D721Med (cell line): Measurements from ENCODE around the gene PAM16.
A peak's percentile ranks its signal among the peaks of the same experiment; 100 is the strongest.

ENCODE experiments used
- DNase-seq: peaks from one replicate; pipeline ENCODE4 v3.0.0; 2011; ENCODE audit warnings: low spot score; ENCODE audit not compliant: insufficient read length
- FAIRE-seq: peaks from 2 replicates; lab custom pipeline; 2011; peaks lifted over from hg19 to GRCh38; lab: Jason Lieb, UNC
- TF ChIP-seq, protein P1 (sequence below): IDR thresholded peaks from 2 replicates; pipeline ENCODE4 v1.5.1; 2012; ENCODE audit warnings: mild to moderate bottlenecking, control low read depth; ENCODE audit not compliant: insufficient read depth; ENCODE audit errors: missing control alignments

The PAM16 gene

GRCh38 chr16:4361033-4361943 is 10.2 kb upstream of the PAM16 start:
- FAIRE-seq (no peak), DNase-seq (no peak)
- TF ChIP-seq, protein P1, sequence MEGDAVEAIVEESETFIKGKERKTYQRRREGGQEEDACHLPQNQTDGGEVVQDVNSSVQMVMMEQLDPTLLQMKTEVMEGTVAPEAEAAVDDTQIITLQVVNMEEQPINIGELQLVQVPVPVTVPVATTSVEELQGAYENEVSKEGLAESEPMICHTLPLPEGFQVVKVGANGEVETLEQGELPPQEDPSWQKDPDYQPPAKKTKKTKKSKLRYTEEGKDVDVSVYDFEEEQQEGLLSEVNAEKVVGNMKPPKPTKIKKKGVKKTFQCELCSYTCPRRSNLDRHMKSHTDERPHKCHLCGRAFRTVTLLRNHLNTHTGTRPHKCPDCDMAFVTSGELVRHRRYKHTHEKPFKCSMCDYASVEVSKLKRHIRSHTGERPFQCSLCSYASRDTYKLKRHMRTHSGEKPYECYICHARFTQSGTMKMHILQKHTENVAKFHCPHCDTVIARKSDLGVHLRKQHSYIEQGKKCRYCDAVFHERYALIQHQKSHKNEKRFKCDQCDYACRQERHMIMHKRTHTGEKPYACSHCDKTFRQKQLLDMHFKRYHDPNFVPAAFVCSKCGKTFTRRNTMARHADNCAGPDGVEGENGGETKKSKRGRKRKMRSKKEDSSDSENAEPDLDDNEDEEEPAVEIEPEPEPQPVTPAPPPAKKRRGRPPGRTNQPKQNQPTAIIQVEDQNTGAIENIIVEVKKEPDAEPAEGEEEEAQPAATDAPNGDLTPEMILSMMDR, result no peak

- FAIRE-seq (no peak), DNase-seq (no peak)
- TF ChIP-seq, protein P1, result no peak
These were observed 9.5 kb upstream of the PAM16 start for GRCh38 chr16:4360538-4361021.

- DNase-seq (no peak), FAIRE-seq (no peak)
- TF ChIP-seq, protein P1, result no peak
These were observed 8.8 kb upstream of the PAM16 start for GRCh38 chr16:4359914-4360313.

DNA sequence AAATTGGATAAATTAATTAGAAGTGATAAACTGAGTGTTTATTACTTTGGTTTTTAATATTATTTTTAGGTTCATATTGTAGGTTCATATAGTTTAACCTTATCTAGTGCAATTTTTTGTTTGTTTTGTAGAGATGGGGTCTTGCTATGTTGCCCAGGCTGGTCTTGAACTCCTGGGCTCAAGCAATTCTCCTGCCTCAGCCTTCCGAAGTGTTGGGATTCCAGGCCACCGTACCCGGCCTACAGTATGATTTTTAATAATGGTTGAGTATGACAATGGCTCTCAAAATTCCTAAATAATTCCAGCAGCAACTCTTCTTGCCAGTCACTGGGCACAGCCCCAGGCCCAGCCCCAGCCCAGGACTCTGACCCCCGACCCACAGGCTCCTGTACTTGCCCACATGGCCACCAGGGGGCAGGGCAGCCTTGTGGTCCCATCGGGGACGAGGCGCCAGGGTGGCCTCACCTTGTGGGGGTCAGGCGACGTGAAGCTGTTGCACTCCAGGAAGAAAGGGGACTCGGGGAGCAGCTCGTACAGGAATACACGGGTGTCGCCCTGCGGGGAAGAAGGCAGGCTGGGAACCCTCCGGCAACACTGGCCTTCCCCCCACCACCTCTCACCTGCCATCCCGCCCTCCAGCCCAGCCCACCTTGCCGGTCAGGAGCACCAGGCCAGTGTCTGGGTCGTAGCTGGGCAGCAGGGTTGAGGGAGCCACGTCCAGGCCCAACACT is 7.9 kb upstream of the PAM16 start:
- FAIRE-seq (no peak), DNase-seq (peak; percentile 62)
- TF ChIP-seq, protein P1, result peak; percentile 67

DNA sequence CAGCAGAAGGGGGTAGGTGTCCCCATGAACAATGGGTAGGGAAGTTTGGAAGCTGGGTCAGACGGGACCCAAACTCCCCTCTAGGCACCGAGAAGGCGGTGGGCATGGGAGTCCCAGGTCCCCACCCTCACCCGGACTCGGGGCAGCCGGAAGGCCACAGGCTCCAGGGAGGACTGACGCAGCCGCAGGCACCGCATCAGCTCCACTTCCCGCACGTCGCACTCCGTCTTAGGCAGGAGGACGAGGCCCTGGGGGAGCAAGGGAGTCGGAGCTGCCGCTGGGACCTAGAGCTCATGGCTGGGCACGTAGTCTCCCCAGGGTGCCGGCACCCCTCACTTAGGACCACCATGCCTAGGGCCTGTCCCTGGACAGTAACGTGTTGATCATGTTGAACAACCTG is 7.1 kb upstream of the PAM16 start:
- no peak for FAIRE-seq
- no peak for DNase-seq
- TF ChIP-seq, protein P1, result no peak

DNA sequence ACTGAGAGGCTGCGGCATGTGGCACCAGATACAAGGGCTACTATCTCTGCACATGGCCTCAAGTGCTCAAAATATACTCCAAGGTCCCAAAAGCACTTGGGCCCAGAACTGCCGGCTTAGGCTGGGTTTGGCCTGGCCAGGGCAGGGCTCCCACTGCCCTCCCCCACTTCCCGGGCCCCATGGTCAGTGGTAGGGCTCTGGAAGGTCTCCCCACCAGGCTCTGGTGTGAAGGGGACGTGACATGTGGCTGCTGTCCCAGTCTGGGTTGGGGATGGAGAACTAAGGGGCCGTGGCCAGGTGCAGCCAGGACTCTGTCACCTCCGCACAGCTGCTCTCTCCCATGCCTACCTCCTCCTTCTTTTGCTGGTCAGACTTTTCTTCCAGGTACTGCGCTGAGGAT is 5.7 kb upstream of the PAM16 start:
- FAIRE-seq (no peak), DNase-seq (no peak)
- TF ChIP-seq, protein P1, result no peak
